HG02588 (cell line): ENCODE data around the gene LKAAEAR1.

Experiments used
- ATAC-seq: cut with Tn5 transposase; IDR thresholded peaks from one replicate; pipeline ENCODE4 v1.9.1; 2021; ENCODE audit warnings: mild to moderate bottlenecking, moderate library complexity; ENCODE audit not compliant: unreplicated experiment

The LKAAEAR1 gene

DNA sequence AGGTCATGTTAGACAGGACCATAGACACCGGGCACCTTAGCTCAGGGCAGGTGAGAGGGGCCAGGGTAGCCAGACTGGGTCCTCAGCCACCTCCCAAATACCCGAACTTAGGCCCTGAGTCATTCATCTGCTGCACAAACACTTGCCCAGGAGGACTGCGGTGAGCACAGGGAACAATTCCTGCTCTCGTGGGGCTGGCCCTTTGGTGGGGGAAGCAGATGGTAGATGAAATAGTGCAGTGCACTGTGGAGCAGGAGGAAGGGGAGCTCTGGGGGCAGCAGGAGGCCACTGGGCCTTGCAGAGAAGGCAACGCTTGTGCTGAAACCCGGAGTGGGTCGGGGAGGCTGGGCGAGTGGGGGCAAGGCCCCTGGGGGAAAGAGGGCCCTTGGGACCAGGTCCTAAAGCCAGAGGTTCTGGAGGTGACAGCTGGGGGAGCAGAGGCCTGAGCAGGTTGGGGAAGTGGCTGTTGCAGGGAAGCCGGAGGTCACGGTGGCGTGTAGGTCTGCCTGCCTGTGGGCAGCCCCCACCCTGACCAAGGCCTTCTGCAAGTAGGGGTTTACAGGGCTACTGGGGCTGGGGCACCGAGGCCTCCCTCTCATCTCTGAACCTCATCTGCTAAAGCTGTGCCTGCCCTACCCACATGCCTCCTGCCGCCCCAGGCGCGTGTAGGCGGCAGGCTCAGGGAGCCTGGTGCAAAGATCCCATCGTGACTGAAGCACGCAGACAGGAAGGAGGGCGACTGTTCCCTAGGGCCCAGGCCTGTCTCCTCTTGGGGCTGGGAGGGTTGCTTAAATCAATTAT, 27.8 kb upstream of the LKAAEAR1 start:
- ATAC-seq: no peak

DNA sequence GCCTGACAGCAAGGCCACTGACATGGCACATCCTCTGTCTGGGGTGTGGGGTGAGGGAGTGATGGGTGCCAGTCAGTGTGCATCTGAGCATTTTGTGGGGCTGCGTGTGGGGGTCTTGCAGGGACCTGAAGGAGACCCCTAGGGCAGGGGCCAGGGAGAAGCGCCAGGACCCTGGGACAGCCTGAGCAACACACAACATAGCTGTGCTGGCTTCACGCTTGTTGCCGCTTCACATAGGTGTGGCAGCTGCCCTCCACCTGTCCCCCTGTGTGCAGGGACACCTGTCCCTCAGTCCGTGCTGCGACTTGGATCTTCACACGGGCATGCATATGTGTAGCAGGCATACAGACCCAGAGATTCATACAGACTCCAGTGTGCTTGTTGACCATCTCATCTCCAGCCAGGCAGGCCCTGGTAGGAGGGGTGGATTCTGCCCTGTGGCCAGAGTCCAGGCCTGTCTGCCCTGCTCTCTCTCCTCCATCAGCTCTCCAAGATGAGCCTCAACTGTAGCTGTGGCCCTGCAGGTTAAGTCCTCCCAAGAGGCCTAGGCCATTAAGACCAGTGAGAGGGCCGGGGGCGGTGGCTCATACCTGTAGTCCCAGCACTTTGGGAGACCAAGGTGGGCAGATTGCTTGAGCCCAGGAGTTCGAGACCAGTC, 26.3 kb upstream of the LKAAEAR1 start:
- no peak for ATAC-seq

DNA sequence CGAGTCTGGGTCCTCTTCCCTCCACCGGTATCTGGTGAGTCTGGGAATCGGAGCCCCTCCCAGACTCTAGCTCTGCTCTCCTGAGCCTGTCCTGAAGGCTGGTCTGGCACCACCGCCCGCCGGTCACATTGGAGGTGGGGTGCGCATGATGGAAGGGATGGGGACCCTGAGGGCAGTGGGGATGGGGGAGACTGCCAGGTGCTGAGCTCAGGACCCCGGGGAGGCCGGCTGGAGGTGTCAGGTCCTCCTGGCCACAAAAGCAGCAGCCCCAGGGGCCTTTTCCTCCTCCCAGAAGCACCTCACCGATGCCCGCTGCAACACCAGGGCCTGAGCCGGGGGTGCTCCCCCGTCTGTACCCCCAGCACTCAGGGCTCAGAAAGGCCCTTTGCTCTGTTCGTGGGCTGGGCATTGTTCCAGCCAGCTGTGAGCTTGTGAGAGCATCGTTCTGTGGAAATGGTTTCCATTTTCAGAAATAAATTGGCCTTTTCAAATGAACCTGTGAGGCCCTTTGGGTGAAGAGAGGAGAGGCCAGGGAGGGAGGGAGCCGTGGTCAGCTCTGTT, 25.7 kb upstream of the LKAAEAR1 start:
- ATAC-seq: no peak

DNA sequence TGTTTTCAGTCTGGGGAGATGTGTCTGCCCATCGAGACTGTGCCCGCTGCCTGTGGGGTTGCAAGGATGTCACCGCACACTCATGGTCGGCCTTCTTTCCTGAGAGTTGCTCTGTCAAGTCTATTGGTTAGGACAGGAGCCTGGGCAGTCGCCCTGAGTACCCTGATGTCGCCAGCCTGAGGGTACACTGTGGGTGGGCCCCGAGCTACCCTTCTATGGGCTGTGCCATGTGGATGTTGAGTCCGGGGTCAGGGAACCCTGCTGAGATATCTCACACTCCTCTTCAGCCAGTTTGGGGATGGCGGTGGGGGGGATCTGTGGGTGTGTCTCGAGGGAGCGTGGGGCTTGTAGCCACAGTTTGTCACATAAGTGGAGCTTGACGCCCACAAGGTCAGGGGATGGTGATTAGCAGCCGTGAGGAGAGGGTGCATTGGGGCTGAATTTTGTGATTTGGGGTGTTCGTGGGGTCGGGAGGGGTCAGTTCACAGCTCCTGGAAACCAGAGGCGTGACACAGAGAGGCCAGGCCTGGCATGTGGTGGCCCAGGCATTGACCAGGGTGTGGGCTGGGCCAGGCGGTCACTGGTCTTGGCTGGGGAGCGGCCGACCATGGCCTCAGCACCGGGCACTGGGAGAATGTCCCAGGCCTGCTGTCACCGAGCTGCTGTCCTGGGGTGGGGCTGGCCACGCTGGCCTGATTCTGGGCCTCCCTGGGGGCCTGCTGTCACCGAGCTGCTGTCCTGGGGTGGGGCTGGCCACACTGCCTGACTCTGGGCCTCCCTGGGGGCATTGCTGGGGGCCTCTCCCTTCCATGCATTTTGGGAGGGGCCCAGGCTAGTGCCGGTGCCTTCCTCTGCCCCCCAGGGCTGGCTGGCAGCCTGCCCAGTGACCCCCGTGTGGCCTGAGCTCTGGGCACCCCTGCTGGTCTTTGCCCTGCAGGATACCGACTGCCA, 24.8 kb upstream of the LKAAEAR1 start:
- ATAC-seq: no peak

DNA sequence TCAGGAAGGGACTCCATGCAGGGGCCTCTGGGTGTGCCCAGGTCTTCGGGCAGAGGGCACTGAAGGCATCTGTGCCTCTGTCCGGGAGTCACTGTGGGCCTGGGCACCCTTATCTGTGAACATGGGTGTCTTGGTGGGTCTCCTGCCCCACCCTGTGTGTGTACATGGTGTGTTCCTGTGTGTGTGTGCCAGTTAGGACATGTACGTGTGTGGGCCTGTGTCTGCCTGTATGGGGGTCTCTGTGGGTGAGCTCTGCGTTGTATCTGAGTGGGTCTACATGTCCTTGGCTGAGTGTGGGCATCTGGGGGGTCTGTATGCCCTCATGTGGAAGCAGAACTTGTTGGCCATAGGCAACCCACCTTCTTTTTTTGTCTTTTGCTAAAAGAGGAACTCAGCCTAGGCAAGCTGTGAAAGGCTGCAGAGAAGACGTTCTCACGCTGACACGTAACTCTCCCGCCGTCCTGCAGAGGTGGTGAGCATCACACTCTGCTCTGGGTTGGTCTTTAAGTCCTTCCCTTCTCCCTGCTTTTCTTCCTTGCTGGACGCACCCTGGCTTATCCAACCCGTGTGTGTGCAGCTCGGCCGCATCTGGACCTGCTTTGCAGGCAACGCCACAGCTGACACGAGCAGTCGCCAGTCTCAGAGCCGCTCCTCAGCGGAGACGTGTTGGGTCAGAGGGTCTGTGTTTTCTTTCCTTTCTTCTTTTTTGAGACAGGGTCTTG, 23.7 kb upstream of the LKAAEAR1 start:
- no peak for ATAC-seq

DNA sequence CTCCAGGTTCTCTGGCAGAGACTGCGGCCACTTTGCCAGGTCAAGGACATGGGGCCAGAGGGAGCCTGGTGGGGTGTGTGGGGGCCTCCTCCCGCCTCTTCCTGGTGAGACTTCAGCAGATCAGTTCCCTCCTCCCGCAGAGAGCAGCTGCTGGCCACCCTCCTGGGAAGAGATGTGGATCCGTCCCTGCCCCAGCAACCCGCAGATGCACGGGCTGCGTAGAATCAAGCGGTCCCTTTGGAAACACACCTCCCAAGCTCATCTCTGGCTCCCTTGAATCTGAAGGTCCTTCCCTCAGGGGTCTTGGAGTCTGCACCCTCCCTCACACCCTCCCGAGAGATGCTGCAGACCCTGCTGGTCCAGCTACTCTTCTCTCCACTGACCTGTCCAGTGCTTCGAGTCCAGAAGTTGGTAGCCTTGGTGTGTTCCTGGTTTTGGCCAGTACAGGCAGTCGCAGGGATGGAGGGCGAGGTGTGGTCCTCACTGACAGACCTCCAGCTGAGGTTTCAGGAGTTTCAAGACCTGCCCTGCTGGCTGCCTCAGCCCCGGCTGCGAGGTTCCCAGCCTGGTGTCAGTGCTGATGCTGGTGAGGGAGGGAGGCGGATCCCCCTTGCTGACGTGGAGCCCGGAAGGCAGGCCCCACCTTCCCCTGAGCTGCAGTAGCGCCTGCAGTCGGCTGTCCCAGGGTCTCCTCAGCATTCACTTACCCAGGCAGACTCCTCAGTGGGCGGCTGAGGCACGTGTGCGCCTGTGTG, 23.0 kb upstream of the LKAAEAR1 start, which contains the start of gene NPBWR2:
NPBWR2 (minus strand) TSS at position 585 of the 755 bp plus-strand sequence. CDS start 734 bp downstream, outside the sequence.
- ATAC-seq: no peak

DNA sequence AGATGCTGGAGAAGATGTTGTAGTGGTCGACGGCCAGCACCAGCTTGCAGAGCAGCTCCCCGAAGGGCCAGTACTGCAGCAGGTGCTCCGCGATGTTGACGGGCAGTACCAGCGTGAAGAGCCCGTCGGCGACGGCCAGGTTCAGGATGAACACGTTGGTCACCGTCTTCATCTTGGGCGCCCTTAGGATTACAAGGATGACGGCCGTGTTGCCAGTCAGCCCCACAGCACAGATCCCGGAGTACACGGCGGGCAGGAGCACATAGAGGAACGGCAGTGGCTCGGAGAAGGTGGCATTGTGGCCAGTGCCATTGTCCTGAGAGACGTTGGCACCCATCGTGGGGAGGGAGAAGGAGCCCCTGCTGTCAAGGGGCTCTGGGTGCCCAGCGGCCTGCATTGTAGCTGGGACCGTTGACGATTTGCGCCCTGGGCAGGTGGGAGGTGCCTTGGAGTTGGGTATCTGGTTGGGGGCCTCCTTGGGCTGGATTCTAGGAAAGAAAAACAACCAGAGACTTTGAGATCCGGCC, 22.3 kb upstream of the LKAAEAR1 start:
- no peak for ATAC-seq

DNA sequence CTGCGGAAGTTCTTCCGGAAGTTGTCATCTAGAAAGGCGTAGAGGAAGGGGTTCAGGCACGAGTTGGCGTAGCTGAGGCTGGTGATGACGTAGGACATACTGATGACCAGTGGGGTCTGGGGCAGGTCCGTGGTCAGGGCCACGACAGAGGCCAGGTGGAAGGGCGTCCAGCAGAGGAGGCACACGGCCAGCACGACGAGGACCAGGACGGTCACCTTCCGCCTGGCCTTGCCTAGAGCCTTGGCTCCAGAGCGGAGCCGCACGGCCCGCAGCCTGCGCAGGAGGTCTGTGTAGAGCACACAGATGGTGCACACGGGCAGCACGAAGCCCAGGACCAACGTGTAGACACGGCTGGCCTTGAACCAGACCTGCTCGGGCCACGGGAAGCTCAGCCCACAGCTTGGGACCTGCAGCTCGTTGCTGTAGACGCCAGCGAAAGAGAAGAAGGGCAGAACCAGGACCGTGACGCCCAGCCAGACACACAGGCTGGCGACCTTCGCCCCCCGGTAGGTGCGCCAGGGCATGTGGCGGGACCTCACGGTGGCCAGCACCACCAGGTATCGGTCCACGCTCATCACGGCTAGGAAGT, 21.7 kb upstream of the LKAAEAR1 start:
- ATAC-seq: no peak

DNA sequence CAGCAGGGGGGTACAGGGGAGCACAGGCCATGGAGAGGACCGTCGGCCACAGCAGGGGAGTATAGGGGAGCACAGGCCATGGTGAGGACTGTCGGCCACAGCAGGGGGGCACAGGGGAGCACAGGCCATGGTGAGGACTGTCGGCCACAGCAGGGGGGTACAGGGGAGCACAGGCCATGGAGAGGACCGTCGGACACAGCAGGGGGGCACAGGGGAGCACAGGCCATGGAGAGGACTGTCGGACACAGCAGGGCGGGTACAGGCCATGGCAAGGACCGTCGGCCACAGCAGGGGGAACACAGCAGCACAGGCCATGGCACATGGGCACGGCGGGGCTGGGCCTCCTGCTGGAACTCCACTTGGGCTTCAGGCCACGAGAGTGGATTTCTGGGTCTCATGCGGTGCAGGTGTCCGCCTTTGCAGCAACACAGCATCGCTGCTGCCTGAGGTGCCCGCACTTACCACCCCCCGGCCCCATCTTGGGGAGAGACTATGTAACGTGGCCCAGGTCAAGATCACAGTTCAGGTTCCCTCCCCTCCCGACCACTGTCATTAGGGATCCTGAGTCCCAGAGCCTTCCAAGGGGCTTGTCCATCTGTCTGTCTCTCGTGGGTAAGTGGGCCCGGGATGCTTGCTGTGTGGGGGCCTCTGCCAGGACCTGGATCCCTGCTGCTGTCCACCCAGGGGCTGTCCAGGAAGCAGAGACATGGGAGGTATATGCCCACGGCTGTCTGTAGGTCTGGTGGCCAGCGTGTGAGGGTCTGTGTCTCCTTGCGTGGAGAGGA, 20.7 kb upstream of the LKAAEAR1 start:
- no peak for ATAC-seq

DNA sequence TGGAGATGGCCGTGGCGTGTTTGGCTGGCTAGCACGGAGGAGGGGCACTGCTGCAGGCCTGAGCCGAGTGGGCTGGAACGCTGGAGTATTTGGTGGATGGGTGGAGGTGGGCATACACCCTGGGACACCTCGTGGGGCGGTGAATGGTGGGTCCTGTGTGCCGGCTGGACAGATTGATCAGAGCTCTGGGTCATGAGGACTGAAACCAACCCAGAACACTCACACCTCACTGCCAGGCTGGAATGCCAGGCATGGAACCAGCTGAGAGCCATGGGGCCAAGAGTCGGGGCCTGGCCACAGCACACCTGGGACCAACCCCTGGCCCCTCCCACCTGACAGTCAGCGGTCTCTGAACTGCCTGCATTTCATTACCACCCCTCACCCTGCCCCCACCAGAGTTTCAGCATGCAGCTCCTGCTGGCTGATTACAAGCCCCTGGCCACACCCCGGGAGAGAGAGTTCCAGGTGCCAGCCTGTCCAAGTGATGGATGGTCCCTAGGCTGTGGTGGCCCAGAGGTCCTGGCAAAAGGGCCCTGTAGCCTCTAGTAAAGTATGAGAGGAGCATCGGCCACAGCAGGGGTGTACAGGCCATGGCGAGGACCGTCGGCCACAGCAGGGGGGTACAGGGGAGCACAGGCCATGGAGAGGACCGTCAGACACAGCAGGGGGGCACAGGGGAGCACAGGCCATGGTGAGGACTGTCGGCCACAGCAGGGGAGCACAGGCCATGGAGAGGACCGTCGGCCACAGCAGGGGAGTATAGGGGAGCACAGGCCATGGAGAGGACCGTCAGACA, 19.9 kb upstream of the LKAAEAR1 start:
- ATAC-seq: no peak

DNA sequence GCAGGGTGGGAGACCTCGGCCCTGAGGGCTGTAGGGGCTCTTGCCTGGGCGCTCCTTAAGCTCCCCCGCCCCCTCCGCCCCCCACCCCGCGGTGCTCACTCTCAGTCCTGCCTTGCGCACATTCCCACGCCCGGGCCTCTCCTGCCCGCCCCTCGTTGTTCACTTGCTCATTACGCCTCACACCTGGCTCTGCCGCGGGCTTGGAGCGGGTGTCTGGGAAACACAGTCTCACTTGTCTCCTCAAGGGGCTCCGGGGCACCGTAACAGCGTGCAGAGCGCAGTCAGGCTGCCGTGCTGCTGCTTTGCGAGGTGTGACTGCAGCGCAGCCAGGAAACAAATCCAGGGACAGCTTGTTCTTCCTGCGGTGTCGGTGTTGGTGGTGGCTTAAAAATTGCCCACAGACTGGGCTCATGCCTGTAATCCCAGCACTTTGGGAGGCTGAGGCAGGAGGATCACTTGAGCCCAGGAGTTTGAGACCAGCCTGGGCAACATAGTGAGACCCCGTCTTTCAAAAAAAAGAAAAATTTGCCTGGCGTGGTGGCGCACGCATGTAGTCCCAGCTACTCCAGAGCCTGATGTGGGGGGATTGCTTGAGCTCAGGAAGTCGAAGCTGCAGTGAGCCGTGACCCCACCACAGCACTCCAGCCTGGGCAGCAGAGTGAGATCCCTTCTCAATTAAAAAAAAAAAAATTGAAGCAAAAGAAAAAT, 18.6 kb upstream of the LKAAEAR1 start:
- no peak for ATAC-seq

DNA sequence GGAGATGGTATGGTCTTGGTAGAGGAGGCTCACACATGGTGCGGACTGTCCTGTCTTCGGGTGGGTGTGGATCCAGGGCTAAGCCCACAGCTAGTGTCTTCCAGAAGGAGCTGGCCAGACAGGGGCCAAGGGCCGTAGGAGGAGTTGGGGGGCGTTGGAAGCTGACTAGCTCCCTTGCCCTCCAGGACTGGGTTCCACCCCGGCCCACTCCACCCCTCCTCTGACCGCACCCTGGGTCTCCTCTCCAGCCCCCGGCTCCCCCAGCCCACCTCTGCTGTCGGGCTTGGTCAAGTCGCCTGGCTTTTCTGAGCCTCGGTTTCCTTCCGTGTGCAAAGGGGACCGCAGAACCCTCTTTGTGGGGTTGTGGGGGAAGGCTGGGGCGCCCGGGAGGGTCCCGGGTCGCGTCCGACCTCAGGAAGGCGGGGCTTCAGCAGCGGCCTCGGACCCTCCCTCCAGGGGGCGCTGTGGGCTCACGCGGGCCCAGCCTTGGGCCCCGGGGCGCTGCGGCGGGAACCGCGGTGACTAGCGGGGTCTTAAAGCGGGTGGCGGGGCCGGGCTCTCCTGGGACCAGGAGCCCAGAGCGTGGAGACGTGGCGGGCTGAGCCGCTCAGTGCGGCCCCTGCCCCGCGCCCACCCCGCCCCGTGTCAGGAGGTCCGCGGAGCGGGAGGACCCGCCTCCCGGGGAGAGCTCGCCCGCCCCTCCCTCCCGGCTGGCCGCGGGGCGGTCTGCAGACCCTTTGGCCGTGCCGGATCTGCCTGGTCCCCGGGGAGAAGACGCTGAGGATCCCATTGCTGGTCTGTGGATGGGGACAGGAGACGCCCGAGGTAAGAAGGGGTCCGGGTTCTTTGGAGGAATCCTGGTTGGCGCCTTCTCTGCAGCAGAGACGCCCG, 17.8 kb upstream of the LKAAEAR1 start:
- ATAC-seq: no peak

DNA sequence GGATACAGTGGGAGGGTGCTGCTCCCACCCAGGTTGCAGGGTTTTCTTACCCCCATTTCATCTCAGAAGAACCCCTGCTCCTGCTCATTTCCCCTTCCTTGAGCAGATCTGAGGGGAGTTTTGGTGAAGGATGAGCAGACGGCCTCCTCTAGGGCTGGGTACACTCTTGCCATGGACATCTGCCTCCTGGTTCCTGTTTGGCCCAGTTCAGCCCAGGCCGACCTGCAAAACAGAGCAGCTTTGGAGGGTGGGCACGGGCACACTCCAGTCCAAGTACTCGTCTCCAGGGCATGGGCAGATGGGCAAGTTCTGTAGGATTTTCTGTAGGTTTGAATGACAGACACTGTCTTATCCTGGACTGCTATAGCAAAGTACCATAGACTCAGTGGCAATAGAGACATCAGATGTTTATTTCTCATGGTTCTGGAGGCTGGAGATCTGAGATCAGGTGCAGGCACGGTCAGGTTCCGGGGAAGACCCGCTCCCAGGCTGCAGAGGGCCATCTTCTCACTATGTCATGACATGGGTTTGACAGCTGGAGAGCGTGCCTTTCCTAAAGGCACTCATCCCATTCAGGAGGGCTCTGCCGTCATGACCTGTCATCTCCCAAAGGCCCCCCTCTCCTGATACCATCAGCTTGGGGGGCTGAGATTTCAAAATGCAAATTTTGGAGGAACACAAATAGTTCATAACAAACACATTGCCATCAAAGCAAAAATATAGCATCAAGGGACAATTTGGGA, 16.9 kb upstream of the LKAAEAR1 start:
- ATAC-seq: no peak

DNA sequence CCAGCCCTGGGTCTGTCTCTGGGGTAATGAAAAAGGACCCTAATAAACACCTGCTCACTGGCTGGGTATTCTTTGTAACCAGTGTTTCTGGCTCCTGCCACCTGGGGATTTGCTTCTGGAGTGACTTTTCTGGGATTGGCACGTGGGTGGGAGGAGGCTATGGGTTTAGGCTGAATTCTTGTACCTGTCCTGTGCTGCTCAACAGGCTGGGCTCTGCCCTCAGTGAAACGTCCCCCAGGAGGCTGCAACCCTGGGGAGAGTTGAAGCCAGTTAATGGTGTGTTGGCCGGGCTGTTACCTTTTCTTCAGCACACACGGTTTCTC, 16.3 kb upstream of the LKAAEAR1 start:
- ATAC-seq: no peak

DNA sequence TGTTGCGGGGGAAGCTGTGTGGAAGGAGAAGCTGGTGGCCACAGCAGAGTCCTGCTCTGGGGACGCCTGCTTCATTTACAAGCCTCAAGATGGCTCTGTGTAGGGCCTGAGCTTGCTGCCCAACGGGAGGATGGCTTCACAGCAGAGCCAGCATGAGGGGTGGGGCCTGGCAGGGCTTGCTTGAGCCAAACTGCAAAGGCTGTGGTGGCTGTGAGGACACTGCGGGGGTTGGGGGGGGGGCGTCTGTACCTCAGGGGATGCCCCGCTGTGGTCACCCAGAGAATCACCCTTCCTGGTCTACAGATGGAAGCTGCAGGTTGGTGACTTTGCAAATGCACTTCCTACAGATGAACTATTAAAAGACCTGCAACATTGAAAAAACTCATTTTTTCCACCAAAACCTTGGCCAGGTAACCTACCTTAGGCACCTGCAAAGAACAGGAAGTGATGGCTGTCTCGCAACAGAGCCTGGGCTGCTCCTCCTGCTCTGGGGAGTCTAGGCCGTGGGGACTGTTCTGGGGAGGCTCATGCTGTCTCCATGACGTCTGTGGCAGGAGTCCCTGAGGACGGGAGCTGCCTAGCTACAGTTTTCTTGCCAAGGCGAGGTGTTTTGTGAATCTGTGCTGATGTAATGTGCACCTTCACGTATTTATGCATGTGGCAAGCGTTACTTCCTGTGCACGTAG, 15.8 kb upstream of the LKAAEAR1 start:
- no peak for ATAC-seq
